ENCODE results near the gene MLLT3. TPM values are rescaled to one million over a fixed set of nuclear protein-coding genes. Genes with fewer than 3 reads are reported as not detected.

Gene MLLT3
- total RNA-seq, 6 experiments from 2014 or later = 0.43 to 2.5 (median 1.2) TPM

DNA sequence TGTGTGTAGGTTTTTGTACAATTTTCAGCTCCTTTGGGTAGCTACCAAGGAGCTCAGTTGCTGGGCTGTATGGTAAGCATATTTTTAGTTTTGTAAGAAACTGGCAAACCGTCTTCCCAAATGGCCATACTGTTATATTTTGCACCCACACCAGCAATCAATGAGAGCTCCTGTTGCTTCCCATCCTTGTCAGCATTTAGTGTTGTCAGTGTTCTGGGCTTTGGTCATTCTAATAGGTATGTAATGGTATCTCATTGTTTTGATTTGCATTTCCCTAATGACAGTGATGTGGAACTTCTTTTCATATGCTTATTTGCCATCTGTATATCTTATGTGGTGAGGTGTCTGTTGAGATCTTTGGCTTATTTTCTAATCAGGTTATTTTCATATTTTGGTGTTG lies 320.1 kb downstream of the MLLT3 start:
- no peak for DNase-seq
- WGBS (ENCODE audit: insufficient coverage, low coverage, low lambda C conversion rate, missing lambda C conversion rate) = 22% methylated on average over 1 of the region's 1 CpG
- Histone ChIP-seq H3K4me1 (no peaks in the 10 kb centered on the region), H3K36me3 (no peaks in the 10 kb centered on the region), H3K27ac (no peak overlapping the region), H3K4me3 (no peak overlapping the region), H3K9me3 (no peaks in the 10 kb centered on the region), H3K27me3 (no peaks in the 10 kb centered on the region)
- TF ChIP-seq, protein P1, sequence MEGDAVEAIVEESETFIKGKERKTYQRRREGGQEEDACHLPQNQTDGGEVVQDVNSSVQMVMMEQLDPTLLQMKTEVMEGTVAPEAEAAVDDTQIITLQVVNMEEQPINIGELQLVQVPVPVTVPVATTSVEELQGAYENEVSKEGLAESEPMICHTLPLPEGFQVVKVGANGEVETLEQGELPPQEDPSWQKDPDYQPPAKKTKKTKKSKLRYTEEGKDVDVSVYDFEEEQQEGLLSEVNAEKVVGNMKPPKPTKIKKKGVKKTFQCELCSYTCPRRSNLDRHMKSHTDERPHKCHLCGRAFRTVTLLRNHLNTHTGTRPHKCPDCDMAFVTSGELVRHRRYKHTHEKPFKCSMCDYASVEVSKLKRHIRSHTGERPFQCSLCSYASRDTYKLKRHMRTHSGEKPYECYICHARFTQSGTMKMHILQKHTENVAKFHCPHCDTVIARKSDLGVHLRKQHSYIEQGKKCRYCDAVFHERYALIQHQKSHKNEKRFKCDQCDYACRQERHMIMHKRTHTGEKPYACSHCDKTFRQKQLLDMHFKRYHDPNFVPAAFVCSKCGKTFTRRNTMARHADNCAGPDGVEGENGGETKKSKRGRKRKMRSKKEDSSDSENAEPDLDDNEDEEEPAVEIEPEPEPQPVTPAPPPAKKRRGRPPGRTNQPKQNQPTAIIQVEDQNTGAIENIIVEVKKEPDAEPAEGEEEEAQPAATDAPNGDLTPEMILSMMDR (IDR thresholded peaks at IDR 0.05) = no peak
- TF ChIP-seq POLR2A (IDR thresholded peaks at IDR 0.05) = no peak
- intact Hi-C loops (cut with DNase I) = no loop called here
- no peak for ATAC-seq

DNA sequence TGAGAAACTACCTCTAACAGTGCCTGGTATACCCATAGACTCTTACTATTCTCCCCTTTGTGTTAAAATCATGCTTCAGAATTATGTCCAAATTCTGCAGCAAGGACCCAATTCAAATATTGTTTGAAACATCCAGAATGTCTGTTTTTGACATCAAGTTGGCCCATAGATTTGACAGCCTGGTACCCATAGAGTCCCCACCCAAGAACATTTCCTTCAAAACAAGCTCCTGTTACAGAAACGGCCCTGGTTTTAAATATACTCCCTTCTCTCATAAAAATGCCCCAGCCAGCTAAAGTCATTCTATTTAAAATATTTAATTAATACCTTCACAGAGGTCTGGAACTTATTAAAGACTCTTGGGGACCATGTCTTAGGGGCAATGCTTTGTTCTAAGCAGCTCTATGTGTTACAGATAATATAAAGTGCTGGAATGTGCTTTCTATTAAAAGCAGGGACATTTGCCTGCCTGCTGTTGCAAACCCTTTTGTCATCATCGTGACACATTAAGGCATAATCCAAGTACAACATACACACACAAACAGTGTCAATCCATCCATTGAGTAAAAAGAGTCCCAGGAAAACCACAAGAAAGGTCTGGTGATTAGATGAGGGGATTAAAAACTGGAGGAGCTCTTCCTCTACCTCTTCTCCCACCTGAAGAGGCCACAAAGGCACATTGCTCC lies 321.7 kb downstream of the MLLT3 start:
- 38% methylated on average over 2 of the region's 2 CpGs for WGBS (ENCODE audit: insufficient coverage, low coverage, low lambda C conversion rate, missing lambda C conversion rate)
- no peak overlapping the region for H3K4me3 ChIP-seq
- H3K9me3 ChIP-seq = no peaks in the 10 kb centered on the region
- no peaks in the 10 kb centered on the region for H3K36me3 ChIP-seq
- H3K27me3 ChIP-seq = no peaks in the 10 kb centered on the region
- H3K4me1 ChIP-seq = no peaks in the 10 kb centered on the region
- intact Hi-C loops (cut with DNase I) = no loop called here
- no peak overlapping the region for H3K27ac ChIP-seq
- DNase-seq (no peak), ATAC-seq (no peak)
- TF ChIP-seq, protein P1 (IDR thresholded peaks at IDR 0.05) = no peak
- TF ChIP-seq POLR2A (IDR thresholded peaks at IDR 0.05) = no peak

DNA sequence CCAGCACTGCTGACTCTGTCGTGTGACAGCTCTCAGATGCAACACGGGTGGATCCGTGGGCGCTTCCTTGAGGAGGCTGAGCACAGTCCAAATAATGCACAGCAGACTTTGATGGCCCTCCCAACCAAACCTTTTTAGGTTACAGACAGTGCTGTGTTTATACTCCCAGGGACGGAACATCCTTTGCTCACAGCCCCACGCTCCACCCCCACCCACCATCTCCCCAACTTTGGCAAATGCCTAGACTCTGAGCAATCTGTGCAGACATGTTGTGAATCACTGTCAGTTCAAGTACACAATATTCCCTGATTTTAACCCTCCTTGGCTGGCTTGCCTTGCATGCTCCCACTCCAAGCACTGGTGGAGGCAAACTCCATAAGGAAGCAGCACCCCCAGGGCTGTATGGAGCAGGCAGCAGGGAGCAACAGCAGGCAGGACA lies 324.6 kb downstream of the MLLT3 start:
- no peaks in the 10 kb centered on the region for H3K27me3 ChIP-seq
- ATAC-seq = peak in 1 of 4 donors; percentile 34
- DNase-seq = no peak
- no peak overlapping the region for H3K4me3 ChIP-seq
- H3K27ac ChIP-seq = no peak overlapping the region
- H3K9me3 ChIP-seq = no peaks in the 10 kb centered on the region
- no peaks in the 10 kb centered on the region for H3K4me1 ChIP-seq
- WGBS (ENCODE audit: insufficient coverage, low coverage, low lambda C conversion rate, missing lambda C conversion rate) = 49% methylated on average over 2 of the region's 6 CpGs
- H3K36me3 ChIP-seq = no peaks in the 10 kb centered on the region
- intact Hi-C loops (cut with DNase I) = no loop called here
- TF ChIP-seq, protein P1 (IDR thresholded peaks at IDR 0.05) = no peak
- no peak for TF ChIP-seq POLR2A (IDR thresholded peaks at IDR 0.05)

DNA sequence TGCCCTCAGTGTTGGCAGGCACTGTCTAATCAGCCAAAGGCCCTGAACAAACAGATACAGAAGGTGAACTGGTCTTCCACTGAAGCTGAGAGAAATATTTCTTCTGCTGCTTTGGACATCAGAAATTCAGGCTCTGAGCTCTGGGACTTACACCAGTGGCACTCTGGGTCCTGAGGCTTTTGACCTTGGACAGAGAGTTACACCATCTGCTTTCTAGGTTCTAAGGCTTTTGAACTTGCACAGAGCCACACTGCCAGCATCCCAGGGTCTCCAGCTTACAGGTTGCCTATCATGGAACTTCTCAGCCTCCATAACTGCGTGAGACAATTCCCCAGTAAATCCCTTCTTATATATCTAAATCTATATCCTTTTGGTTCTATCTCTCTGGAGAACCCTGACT lies 326.7 kb downstream of the MLLT3 start:
- H3K9me3 ChIP-seq = no peaks in the 10 kb centered on the region
- H3K27me3 ChIP-seq = no peaks in the 10 kb centered on the region
- intact Hi-C loops (cut with DNase I) = no loop called here
- H3K4me3 ChIP-seq = no peak overlapping the region
- H3K36me3 ChIP-seq = no peaks in the 10 kb centered on the region
- TF ChIP-seq, protein P1 (IDR thresholded peaks at IDR 0.05) = no peak
- no peak for TF ChIP-seq POLR2A (IDR thresholded peaks at IDR 0.05)
- no peak overlapping the region for H3K27ac ChIP-seq
- ATAC-seq = no peak
- no peaks in the 10 kb centered on the region for H3K4me1 ChIP-seq
- DNase-seq = no peak
- WGBS (ENCODE audit: insufficient coverage, low coverage, low lambda C conversion rate, missing lambda C conversion rate) = 58% methylated on average over 1 of the region's 1 CpG

Measured in right lobe of liver (tissue), 6 donors.